WERI-Rb-1 (cell line): ENCODE data around the gene WFDC6.
"Not testable (repeated sequence)": the region's sequence is repeated elsewhere in the genome, so short reads cannot be mapped to it uniquely, and the experiment has no call there.

Experiments
- DNase-seq: peaks from one replicate; pipeline ENCODE4 v3.0.0-alpha.2; 2020
- H3K27ac ChIP-seq: fragments of 250-450 bp; sonication (Bioruptor Pico); 2 replicates; pipeline ENCODE4 v1.5.1; 2020; ENCODE audit warnings: mild to moderate bottlenecking, moderate library complexity
- H3K27me3 ChIP-seq: fragments of 250-450 bp; sonication (Bioruptor Pico); 2 replicates; pipeline ENCODE4 v1.5.1; 2021; ENCODE audit warnings: mild to moderate bottlenecking, low read depth, moderate library complexity; ENCODE audit not compliant: insufficient read depth, severe bottlenecking
- H3K36me3 ChIP-seq: fragments of 250-450 bp; sonication (Bioruptor Pico); 2 replicates; pipeline ENCODE4 v1.5.1; 2020; ENCODE audit warnings: mild to moderate bottlenecking, moderate library complexity
- H3K4me3 ChIP-seq: 2 replicates; pipeline ENCODE4 v1.5.1; 2011; ENCODE audit warnings: low read depth, mild to moderate bottlenecking, control low read depth, low read length
- H3K9me3 ChIP-seq: fragments of 250-450 bp; sonication (Bioruptor Pico); 2 replicates; pipeline ENCODE4 v1.5.1; 2021; ENCODE audit warnings: mild to moderate bottlenecking, moderate library complexity; ENCODE audit not compliant: severe bottlenecking
- CTCF ChIP-seq: IDR thresholded peaks from 2 replicates; pipeline ENCODE4 v1.5.1; 2011; ENCODE audit warnings: low read depth, mild to moderate bottlenecking, control low read depth, inconsistent platforms, low read length

Gene WFDC6

GRCh38 chr20:45539382-45539781, at the start of gene WFDC6:
Gene WFDC6, minus strand, starts transcription at chr20:45539482. Its CDS starts 75 bp downstream, at chr20:45539407.
- no peak for TF ChIP-seq CTCF
- Histone ChIP-seq H3K9me3 (no peaks in the 10 kb centered on the region), H3K27me3 (no peaks in the 10 kb centered on the region), H3K36me3 (no peaks in the 10 kb centered on the region), H3K4me3 (no peak within 1 kb of the TSS), H3K27ac (no peak within 1 kb of the TSS)
- DNase-seq: no peak

GRCh38 chr20:45588800-45589199, 49.5 kb upstream of the WFDC6 start:
- no peak for TF ChIP-seq CTCF
- no peak for DNase-seq
- Histone ChIP-seq H3K36me3 (no peaks in the 10 kb centered on the region), H3K27ac (no peak overlapping the region), H3K9me3 (no peaks in the 10 kb centered on the region), H3K4me3 (no peak overlapping the region), H3K27me3 (no peaks in the 10 kb centered on the region)

GRCh38 chr20:45585986-45586385, 46.7 kb upstream of the WFDC6 start:
- H3K9me3 ChIP-seq, H3K27ac ChIP-seq, H3K27me3 ChIP-seq, DNase-seq, H3K4me3 ChIP-seq, H3K36me3 ChIP-seq: not testable (repeated sequence)

- not testable (repeated sequence) for DNase-seq, H3K27ac ChIP-seq, H3K36me3 ChIP-seq, H3K4me3 ChIP-seq, H3K9me3 ChIP-seq, H3K27me3 ChIP-seq
These were observed 45.0 kb upstream of the WFDC6 start for GRCh38 chr20:45584294-45584693.

GRCh38 chr20:45583502-45583901, 44.2 kb upstream of the WFDC6 start:
- no peaks in the 10 kb centered on the region for H3K9me3 ChIP-seq
- no peak for DNase-seq

GRCh38 chr20:45581702-45582101, 42.4 kb upstream of the WFDC6 start:
- TF ChIP-seq CTCF: no peak
- Histone ChIP-seq H3K27ac (no peak overlapping the region), H3K4me3 (no peak overlapping the region)

More at GRCh38 chr20:45583502-45583901, 44.2 kb upstream of the WFDC6 start:
- H3K36me3 ChIP-seq: no peaks in the 10 kb centered on the region
- no peak overlapping the region for H3K4me3 ChIP-seq
- no peak for TF ChIP-seq CTCF
- no peak overlapping the region for H3K27ac ChIP-seq
- H3K27me3 ChIP-seq: no peaks in the 10 kb centered on the region

GRCh38 chr20:45579184-45579583, 39.9 kb upstream of the WFDC6 start, which contains the start of gene WFDC8:
Gene WFDC8, minus strand, starts transcription at chr20:45579284. Its CDS starts 37 bp downstream, at chr20:45579247.
- Histone ChIP-seq H3K27me3 (no peaks in the 10 kb centered on the region), H3K4me3 (no peak within 1 kb of the TSS), H3K9me3 (no peaks in the 10 kb centered on the region), H3K27ac (no peak within 1 kb of the TSS), H3K36me3 (no peaks in the 10 kb centered on the region)
- TF ChIP-seq CTCF: no peak
- DNase-seq: no peak

More at GRCh38 chr20:45581702-45582101, 42.4 kb upstream of the WFDC6 start:
- H3K27me3 ChIP-seq: no peaks in the 10 kb centered on the region
- H3K9me3 ChIP-seq: no peaks in the 10 kb centered on the region
- DNase-seq: no peak
- H3K36me3 ChIP-seq: no peaks in the 10 kb centered on the region
